PC-9 (cell line): ENCODE data around the gene SLC8A1. TPM values are rescaled to one million over a fixed set of nuclear protein-coding genes. Genes with fewer than 3 reads are reported as not detected.

ENCODE experiments used
- BruUV-seq: library from RNA; stranded (reverse); fragments of 400-500 nt; replicated peaks from 2 replicates; lab custom pipeline; 2021; lab: Mats Ljungman, UMichigan
- CTCF ChIA-PET: fragments of 300-600 bp; sonication (Branson Sonifier 250); formaldehyde crosslinking; loops from one replicate; lab custom pipeline; 2022; ENCODE audit warnings: antibody characterized with exemption; lab: Charles Lee
- POLR2A ChIA-PET: fragments of 300-600 bp; sonication (Branson Sonifier 250); formaldehyde crosslinking; loops from one replicate; lab custom pipeline; 2022; ENCODE audit warnings: antibody characterized with exemption; ENCODE audit not compliant: unreplicated experiment; lab: Charles Lee
- DNase-seq, 2 experiments: peaks; one replicate each; pipeline versions ENCODE4 v3.0.0 to v3.0.0-alpha.2; 2015 to 2022; ENCODE audit warnings: mixed read lengths in 1 of 2
- H2AFZ ChIP-seq: fragments of 200-600 bp; sonication (generic); 2 replicates; pipeline ENCODE4 v1.8.1; 2017; ENCODE audit warnings: antibody characterized with exemption
- H3F3A ChIP-seq: fragments of 200-600 bp; sonication (generic); 2 replicates; pipeline ENCODE4 v1.8.1; 2017; ENCODE audit warnings: antibody characterized with exemption, mild to moderate bottlenecking, low read depth; ENCODE audit not compliant: insufficient read depth
- H3K27ac ChIP-seq: fragments of 200-600 bp; sonication (generic); 2 replicates; pipeline ENCODE4 v1.6.1; 2016; ENCODE audit warnings: mixed run types
- H3K27me3 ChIP-seq: fragments of 200-600 bp; sonication (generic); 2 replicates; pipeline ENCODE4 v1.6.1; 2016; ENCODE audit warnings: low read depth, mixed run types; ENCODE audit not compliant: insufficient read depth
- H3K36me3 ChIP-seq: fragments of 200-600 bp; sonication (generic); 2 replicates; pipeline ENCODE4 v1.6.1; 2016; ENCODE audit warnings: low read depth, mixed run types
- H3K4me1 ChIP-seq: fragments of 200-600 bp; sonication (generic); replicated peaks from 2 replicates; pipeline ENCODE4 v1.6.1; 2016; ENCODE audit warnings: mixed run types; ENCODE audit not compliant: insufficient read depth
- H3K4me2 ChIP-seq: fragments of 200-600 bp; sonication (generic); 2 replicates; pipeline ENCODE4 v1.6.1; 2017; ENCODE audit warnings: mixed run types
- H3K4me3 ChIP-seq: fragments of 200-600 bp; sonication (generic); 2 replicates; pipeline ENCODE4 v1.6.1; 2016; ENCODE audit warnings: mixed run types
- H3K79me2 ChIP-seq: fragments of 200-600 bp; sonication (generic); 2 replicates; pipeline ENCODE4 v1.6.1; 2017; ENCODE audit warnings: low read depth, mixed run types
- H3K9me2 ChIP-seq: fragments of 200-600 bp; sonication (generic); 2 replicates; pipeline ENCODE4 v1.8.1; 2017; ENCODE audit warnings: mild to moderate bottlenecking; ENCODE audit not compliant: insufficient read depth
- H3K9me3 ChIP-seq: fragments of 200-600 bp; sonication (generic); 2 replicates; pipeline ENCODE4 v1.8.1; 2016; ENCODE audit warnings: low read depth; ENCODE audit not compliant: insufficient read depth
- H4K20me1 ChIP-seq: fragments of 200-600 bp; sonication (generic); 2 replicates; pipeline ENCODE4 v1.8.1; 2017; ENCODE audit not compliant: insufficient read depth
- EZH2 ChIP-seq: fragments of 200-600 bp; sonication (generic); IDR thresholded peaks from 2 replicates; pipeline ENCODE4 v1.8.0; 2017; ENCODE audit warnings: antibody characterized with exemption, low read depth
- intact Hi-C: fragments of 100-400 bp; cut with micrococcal nuclease; formaldehyde crosslinking; loops from one replicate; pipeline ENCODE4 v1.10.0; 2022; ENCODE audit not compliant: unreplicated experiment
- total RNA-seq: library from RNA; stranded (reverse); gene quantifications from 2 replicates; pipeline ENCODE4 v1.2.3, GENCODE V29; 2021
- TF ChIP-seq, protein P1 (sequence below): fragments of 200-600 bp; sonication (generic); conservative IDR thresholded peaks from 2 replicates; pipeline ENCODE4 v1.6.1; 2017; ENCODE audit warnings: mixed run types, antibody characterized with exemption, mild to moderate bottlenecking, moderate library complexity

Gene SLC8A1
- total RNA-seq, 1 experiment from 2014 or later, result 13.5 TPM

DNA sequence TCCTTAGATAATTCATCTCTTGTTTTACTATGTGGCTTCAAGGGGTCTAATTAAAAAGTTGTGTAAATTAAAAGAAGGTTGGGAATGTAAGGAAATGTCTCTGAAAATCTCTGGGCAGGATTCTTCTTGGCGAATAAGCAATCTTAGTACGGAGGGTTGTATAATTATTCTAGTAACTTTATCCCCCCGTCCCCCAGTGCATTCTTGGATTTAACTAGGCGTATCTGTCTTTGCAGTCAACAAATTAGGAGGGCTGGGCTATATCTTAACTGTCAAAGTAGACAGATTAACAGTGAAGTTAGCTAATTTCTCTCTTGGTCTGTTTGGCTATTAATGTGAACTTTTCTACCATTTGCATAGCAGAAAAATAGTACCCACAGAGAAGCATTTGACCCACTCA, 343.0 kb downstream of the SLC8A1 start:
- Histone ChIP-seq H3K9me3 (no peaks in the 10 kb centered on the region), H3K4me2 (no peak overlapping the region), H4K20me1 (no peaks in the 10 kb centered on the region), H3K79me2 (no peaks in the 10 kb centered on the region), H3K4me3 (no peak overlapping the region), H3K27ac (no peak overlapping the region), H2AFZ (no peak overlapping the region), H3K4me1 (no peaks in the 10 kb centered on the region), H3F3A (no peaks in the 10 kb centered on the region), H3K9me2 (no peaks in the 10 kb centered on the region), H3K36me3 (no peaks in the 10 kb centered on the region), H3K27me3 (no peaks in the 10 kb centered on the region)
- POLR2A ChIA-PET, result no interaction called here
- BruUV-seq, result no TSS peak
- intact Hi-C loops, result no loop called here
- DNase-seq, result no peak
- CTCF ChIA-PET, result no interaction called here
- TF ChIP-seq, protein P1, sequence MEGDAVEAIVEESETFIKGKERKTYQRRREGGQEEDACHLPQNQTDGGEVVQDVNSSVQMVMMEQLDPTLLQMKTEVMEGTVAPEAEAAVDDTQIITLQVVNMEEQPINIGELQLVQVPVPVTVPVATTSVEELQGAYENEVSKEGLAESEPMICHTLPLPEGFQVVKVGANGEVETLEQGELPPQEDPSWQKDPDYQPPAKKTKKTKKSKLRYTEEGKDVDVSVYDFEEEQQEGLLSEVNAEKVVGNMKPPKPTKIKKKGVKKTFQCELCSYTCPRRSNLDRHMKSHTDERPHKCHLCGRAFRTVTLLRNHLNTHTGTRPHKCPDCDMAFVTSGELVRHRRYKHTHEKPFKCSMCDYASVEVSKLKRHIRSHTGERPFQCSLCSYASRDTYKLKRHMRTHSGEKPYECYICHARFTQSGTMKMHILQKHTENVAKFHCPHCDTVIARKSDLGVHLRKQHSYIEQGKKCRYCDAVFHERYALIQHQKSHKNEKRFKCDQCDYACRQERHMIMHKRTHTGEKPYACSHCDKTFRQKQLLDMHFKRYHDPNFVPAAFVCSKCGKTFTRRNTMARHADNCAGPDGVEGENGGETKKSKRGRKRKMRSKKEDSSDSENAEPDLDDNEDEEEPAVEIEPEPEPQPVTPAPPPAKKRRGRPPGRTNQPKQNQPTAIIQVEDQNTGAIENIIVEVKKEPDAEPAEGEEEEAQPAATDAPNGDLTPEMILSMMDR, result no peak
- TF ChIP-seq EZH2, result no peak

DNA sequence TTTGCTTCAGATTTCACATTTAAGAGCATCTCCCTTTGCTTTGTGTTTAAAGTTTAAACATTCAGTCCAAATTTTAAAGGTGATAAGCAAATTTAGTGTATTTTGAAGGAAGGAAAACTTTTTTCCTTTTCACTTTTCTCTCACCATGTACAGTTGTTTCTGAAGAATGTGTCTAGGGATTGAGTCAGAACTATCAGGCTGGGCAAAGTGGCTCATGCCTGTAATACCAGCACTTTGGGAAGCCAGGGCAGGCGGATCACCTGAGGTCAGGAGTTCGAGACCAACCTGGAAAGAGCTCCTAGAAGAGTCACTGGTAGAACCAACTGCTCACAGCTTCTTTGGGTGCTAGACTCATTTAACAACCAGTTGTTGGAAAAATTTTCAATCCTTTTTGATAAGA, 345.8 kb downstream of the SLC8A1 start:
- H3K4me2 ChIP-seq, result no peak overlapping the region
- no peaks in the 10 kb centered on the region for H3K4me1 ChIP-seq
- H3F3A ChIP-seq, result no peaks in the 10 kb centered on the region
- no peaks in the 10 kb centered on the region for H4K20me1 ChIP-seq
- H3K27me3 ChIP-seq, result no peaks in the 10 kb centered on the region
- TF ChIP-seq EZH2, result no peak
- TF ChIP-seq, protein P1, result no peak
- no peak overlapping the region for H3K4me3 ChIP-seq
- ChIA-PET CTCF (no interaction called here), POLR2A (no interaction called here)
- H3K79me2 ChIP-seq, result no peaks in the 10 kb centered on the region
- H3K36me3 ChIP-seq, result no peaks in the 10 kb centered on the region
- BruUV-seq, result no TSS peak
- no peaks in the 10 kb centered on the region for H3K9me3 ChIP-seq
- intact Hi-C loops, result no loop called here
- DNase-seq, result no peak
- H3K27ac ChIP-seq, result no peak overlapping the region
- H2AFZ ChIP-seq, result no peak overlapping the region
- no peaks in the 10 kb centered on the region for H3K9me2 ChIP-seq

DNA sequence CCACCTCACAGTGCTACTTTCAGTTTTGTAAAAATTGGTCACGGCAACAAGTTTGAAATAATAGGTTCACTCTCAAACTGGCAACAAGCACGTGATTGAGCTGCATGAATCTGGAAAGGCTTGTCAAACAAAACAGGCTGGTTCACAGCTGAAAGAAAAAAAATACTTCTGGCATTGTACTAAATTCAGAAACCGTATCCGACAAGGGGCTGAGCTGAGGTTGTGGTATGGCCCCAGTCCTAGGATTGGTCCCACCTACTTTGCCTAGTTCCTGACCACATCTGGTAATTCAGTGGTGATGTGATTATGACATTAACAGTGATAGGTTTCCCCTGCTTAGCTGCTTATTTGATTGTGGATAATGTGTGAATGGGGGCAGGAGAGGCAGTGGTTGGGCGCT, 346.3 kb downstream of the SLC8A1 start:
- POLR2A ChIA-PET, result no interaction called here
- no TSS peak for BruUV-seq

More for the DNA sequence above, 346.3 kb downstream of the SLC8A1 start:
- TF ChIP-seq EZH2, result no peak
- TF ChIP-seq, protein P1, result no peak
- no peak overlapping the region for H3K4me2 ChIP-seq
- no peak overlapping the region for H3K27ac ChIP-seq
- no peak overlapping the region for H3K4me3 ChIP-seq
- no peaks in the 10 kb centered on the region for H3F3A ChIP-seq
- H2AFZ ChIP-seq, result no peak overlapping the region
- DNase-seq, result no peak
- H3K9me2 ChIP-seq, result no peaks in the 10 kb centered on the region
- H4K20me1 ChIP-seq, result no peaks in the 10 kb centered on the region
- no peaks in the 10 kb centered on the region for H3K4me1 ChIP-seq
- H3K36me3 ChIP-seq, result no peaks in the 10 kb centered on the region
- no peaks in the 10 kb centered on the region for H3K79me2 ChIP-seq
- no peaks in the 10 kb centered on the region for H3K9me3 ChIP-seq
- no peaks in the 10 kb centered on the region for H3K27me3 ChIP-seq
- CTCF ChIA-PET, result no interaction called here
- intact Hi-C loops, result no loop called here
